Fibroblast of skin of right quadriceps (primary cell): ENCODE data around the gene HTATSF1.

Source experiments
- DNase-seq: peaks from one replicate; pipeline ENCODE4 v3.0.0-alpha.2; 2013

Gene HTATSF1, protein sequence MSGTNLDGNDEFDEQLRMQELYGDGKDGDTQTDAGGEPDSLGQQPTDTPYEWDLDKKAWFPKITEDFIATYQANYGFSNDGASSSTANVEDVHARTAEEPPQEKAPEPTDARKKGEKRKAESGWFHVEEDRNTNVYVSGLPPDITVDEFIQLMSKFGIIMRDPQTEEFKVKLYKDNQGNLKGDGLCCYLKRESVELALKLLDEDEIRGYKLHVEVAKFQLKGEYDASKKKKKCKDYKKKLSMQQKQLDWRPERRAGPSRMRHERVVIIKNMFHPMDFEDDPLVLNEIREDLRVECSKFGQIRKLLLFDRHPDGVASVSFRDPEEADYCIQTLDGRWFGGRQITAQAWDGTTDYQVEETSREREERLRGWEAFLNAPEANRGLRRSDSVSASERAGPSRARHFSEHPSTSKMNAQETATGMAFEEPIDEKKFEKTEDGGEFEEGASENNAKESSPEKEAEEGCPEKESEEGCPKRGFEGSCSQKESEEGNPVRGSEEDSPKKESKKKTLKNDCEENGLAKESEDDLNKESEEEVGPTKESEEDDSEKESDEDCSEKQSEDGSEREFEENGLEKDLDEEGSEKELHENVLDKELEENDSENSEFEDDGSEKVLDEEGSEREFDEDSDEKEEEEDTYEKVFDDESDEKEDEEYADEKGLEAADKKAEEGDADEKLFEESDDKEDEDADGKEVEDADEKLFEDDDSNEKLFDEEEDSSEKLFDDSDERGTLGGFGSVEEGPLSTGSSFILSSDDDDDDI

GRCh38 chrX:136497556-136498052 lies at the start of gene HTATSF1:
Gene HTATSF1, plus strand, starts transcription at chrX:136497592. Its CDS starts 93 bp downstream, at chrX:136497685.
- peak; percentile 0 for DNase-seq

DNA sequence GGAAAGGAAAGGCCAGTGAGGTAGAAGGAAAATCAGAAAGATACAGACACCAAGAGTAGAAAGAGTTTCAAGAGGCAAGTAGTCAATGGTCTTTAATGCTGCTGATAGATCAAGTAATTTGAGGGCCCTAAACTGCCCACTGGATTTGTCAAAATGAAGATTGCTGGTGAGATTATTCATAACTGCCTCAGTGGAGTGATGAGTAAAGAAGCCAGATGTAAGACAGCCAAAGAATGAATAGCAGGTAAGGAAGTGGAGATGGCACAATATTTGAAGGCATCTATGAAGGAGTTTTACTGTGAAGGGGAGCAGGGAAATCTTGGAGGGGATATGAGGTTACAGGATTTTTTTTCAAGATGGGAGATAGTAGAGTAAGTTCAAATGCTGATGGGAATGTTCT lies 49.4 kb upstream of the HTATSF1 start:
- DNase-seq = no peak

- no peak for DNase-seq
Measured at GRCh38 chrX:136450050-136450830, 47.2 kb upstream of the HTATSF1 start.

GRCh38 chrX:136452614-136453013 lies 44.8 kb upstream of the HTATSF1 start:
- DNase-seq = no peak

GRCh38 chrX:136453114-136453513 lies 44.3 kb upstream of the HTATSF1 start:
- no peak for DNase-seq

DNA sequence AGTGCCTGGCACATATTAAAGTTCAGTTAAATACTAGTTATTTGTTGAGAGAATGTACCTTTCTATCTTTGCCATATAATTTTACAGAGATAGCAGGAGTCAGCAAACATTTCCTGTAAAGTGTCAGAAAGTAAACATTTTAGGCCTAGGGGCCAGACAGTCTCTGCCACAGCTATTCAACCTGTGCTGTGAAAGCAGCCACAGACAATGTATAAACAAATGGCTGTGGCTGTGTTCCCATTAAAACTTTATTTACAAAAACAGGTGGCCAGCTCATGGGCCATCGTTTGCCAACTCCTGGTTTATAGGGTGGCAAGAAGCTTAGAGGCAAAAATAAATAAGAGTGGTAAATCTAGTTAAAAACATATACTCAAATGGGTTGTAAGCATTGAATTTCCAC lies 43.6 kb upstream of the HTATSF1 start:
- DNase-seq = no peak

DNA sequence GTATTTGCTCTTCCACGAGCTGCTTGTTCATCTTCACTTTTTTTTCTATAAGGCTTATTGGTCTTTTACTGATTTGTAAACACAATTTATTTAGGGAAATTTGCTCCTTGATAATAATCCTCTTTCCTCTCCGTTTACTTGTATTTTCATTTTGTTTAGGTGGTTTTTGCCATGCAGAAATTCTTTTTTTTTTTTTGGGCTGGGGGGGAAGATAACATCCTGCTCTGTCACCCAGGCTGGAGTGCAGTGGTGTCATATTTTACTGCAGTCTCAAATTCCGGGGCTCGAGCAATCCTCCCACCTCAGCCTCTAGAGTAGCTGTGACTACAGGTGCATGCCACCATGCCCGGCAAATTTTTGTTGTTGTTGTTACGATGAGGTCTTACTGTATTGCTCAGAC lies 41.3 kb upstream of the HTATSF1 start:
- no peak for DNase-seq

DNA sequence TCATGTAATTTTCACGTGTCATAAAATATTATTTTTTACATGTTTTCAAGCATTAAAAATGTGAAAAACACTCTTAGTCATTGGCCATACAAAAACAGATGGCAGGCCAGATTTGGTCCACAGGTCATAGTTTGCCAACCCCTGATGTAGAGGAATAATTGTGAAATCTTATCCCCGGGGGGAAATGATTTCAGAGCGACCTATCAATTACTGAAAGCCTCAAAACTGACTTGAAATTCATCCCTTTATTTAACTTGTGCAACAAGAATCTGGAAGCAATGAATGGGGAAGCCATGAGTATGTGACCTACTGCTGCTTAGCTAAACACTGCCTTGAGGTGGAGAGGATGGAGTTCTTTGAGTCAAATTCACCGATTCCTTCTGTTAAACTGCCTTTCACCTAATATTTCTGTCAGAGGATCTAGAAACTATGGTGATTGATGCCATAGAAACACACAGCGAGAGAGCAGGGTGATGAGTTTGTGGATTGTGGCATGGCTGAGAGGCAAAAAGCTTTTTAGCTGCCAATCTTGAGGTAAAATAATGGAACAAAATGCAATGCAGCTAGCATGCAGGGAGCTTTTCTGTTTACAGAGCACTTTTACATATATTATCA lies 40.0 kb upstream of the HTATSF1 start:
- DNase-seq = no peak

- no peak for DNase-seq
Measured at GRCh38 chrX:136464589-136464988, 32.8 kb upstream of the HTATSF1 start.

DNA sequence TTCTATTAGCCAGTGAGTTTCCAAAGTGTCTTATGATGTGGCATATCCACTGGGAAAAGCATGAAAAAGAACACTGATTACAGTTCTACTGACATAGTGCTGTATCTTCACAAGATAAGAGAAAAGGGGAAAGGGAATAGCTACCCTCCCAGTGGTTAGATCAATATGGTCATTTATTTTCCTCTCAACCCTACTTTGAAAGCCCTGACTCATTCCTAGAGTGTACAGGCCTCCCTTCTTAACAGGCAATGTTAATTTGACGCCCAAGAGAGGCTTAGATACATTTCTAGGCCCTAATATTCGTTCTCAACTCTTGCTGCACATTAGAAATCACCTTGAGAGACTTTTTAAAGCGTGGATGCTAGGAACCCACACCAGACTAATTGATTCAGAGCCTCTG lies 30.1 kb upstream of the HTATSF1 start:
- DNase-seq = no peak

DNA sequence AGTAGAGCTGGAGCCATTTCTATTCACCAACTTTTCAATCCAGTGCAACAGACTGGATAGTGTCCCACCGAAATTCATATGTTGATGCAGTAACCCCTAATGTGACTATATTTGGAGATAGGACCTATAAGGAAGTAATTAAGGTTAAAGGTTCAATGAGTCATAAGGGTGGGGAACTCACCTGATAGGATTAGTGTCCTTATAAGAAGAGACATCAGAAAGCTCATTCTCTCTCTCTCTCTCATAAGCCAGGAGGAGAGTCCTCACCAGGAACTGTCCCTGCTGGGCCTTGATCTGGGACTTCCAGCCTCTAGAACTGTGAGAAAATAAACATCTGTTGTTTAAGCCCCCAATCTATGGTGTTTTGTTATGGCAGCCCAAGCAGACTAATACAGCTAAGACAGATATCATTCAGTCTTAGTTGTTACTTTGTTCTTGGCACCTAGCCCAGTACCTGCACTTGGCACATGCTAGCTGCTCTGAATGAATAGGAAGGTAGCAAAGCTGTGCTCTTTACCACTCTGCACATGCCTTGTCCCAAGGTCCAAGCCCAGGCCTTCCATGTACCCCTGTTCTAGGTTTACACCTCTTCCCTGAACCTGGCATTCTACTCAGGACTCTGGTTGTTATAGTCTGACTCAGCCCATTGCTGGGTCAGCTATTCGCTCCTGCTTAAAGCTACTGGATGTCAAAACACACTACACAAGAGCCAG lies 28.8 kb upstream of the HTATSF1 start:
- no peak for DNase-seq

DNA sequence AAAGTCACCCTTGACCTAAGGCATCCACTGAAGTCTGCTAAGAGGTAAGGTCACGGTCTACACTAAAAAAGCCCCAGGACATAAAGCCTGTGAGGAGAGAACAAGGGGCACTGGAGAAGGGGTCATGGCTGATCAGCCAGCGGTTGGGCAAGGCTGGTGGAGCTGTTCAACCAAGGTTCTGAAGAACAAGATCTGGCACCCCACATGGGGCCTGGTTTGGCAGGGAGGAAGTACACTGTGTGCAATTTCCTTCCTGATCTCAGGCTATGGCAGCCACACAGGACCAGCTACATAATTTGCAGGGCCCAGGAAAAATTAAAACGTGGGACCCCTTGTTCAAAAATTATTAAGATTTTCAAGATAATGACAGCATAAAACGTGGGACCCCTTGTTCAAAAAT lies 23.7 kb upstream of the HTATSF1 start:
- DNase-seq = no peak

GRCh38 chrX:136475236-136475635 lies 22.2 kb upstream of the HTATSF1 start:
- no peak for DNase-seq

DNA sequence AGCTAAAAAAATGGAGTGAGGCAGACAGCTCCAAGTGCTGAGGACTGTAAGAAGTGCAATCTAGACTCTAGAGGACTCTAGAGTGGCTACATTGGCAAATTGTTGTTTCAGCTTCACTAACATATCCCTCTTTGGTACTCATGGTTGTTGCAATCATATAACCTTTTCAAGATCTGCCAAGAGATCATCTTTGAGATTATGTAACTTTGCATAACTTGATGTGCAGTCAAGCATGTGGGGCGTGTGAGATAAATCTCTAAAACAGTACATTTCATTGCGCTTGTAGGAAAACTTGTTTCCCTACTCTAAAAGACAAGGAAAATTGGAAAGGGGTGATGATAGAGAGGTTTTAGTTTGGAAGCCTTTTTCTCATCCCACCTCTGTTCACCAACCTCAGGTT lies 20.9 kb upstream of the HTATSF1 start:
- no peak for DNase-seq

- DNase-seq = no peak
Measured at GRCh38 chrX:136477026-136477425, 20.4 kb upstream of the HTATSF1 start.

DNA sequence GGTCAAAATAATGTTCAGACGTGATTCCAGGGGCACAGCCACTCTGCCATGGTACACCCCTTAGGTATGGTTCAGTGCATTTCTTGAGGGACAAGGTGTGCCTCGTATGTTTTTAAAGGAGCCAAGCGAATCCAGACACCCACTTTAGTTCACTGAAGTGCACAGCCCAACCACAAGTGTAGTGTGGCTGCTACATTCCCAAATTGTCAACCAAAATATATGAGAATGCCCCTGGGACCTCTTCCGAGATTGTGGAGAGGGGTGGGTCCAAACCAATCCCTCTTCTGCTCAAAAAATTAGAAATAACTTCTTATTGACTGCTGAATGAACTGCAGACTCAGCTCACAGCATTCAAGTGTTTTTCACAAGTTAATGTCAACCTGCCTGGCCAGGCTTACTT lies 17.0 kb upstream of the HTATSF1 start:
- DNase-seq = no peak

- DNase-seq = no peak
Measured at GRCh38 chrX:136487647-136488046, 9.7 kb upstream of the HTATSF1 start, which contains the start of gene BRS3. Gene BRS3, plus strand, starts transcription at chrX:136487947. Its CDS starts 168 bp downstream, at chrX:136488115.

GRCh38 chrX:136488706-136489105 lies 8.7 kb upstream of the HTATSF1 start:
- no peak for DNase-seq

DNA sequence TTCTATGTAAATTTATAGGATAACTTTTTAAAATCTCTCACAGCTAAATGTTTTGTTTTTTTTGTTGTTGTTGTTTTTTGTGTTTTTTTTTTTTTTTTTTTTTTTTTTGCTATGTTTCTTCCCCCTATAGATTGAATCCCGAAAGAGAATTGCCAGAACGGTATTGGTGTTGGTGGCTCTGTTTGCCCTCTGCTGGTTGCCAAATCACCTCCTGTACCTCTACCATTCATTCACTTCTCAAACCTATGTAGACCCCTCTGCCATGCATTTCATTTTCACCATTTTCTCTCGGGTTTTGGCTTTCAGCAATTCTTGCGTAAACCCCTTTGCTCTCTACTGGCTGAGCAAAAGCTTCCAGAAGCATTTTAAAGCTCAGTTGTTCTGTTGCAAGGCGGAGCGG lies 5.6 kb upstream of the HTATSF1 start:
- no peak for DNase-seq

GRCh38 chrX:136493011-136493410 lies 4.4 kb upstream of the HTATSF1 start:
- DNase-seq = no peak

GRCh38 chrX:136495043-136495442 lies 2.3 kb upstream of the HTATSF1 start:
- DNase-seq = no peak

- DNase-seq = no peak
Measured at GRCh38 chrX:136496186-136496763, 1.1 kb upstream of the HTATSF1 start.
